Heart right ventricle (tissue), 16 donors: ENCODE measurements around the gene CELF4. TPM values are rescaled to one million over a fixed set of nuclear protein-coding genes. Genes with fewer than 3 reads are reported as not detected.

ENCODE experiments used
- ATAC-seq, 8 donors: fragments of 200-7000 bp; cut with Tn5 transposase; one replicate each; pipeline ENCODE4 v1.9.1; 2020; ENCODE audit warnings: mild to moderate bottlenecking in 8 of 8, moderate library complexity in 8 of 8, moderate number of reproducible peaks in 1 of 8
- DNase-seq, 2 donors: peaks; one replicate each; pipeline ENCODE4 v3.0.0-alpha.2; 2020
- H3K27ac ChIP-seq, 10 donors: fragments of 200-600 bp; sonication (generic) in 2 of 10; one replicate each; pipeline versions ENCODE4 v1.5.0 to v1.8.0; 2020 to 2022; ENCODE audit warnings: mild to moderate bottlenecking in 3 of 10
- H3K27me3 ChIP-seq, 7 donors: fragments of 200-600 bp; one replicate each; pipeline ENCODE4 v1.8.0; 2021 to 2022; ENCODE audit warnings: mild to moderate bottlenecking in 2 of 7
- H3K36me3 ChIP-seq, 9 donors: fragments of 200-600 bp; sonication (generic) in 1 of 9; one replicate each; pipeline versions ENCODE4 v1.5.0 to v1.8.0; 2020 to 2022; ENCODE audit warnings: mild to moderate bottlenecking in 2 of 9
- H3K4me1 ChIP-seq, 9 donors: fragments of 200-600 bp; sonication (generic) in 1 of 9; one replicate each; pipeline versions ENCODE4 v1.5.0 to v1.8.0; 2020 to 2022; ENCODE audit warnings: mild to moderate bottlenecking in 4 of 9
- H3K4me3 ChIP-seq, 10 donors: fragments of 200-600 bp; sonication (generic) in 2 of 10; one replicate each; pipeline versions ENCODE4 v1.5.0 to v1.8.0; 2020 to 2022; ENCODE audit warnings: mild to moderate bottlenecking in 7 of 10, moderate library complexity in 2 of 10
- H3K9me3 ChIP-seq, 11 donors: fragments of 200-600 bp in 10 of 11; sonication (generic) in 2 of 11; one replicate each; pipeline versions ENCODE4 v1.5.0 to v1.8.0; 2013 to 2022; ENCODE audit warnings: mild to moderate bottlenecking in 2 of 11, control low read depth in 1 of 11, moderate library complexity in 1 of 11
- WGBS, 2 donors: extraction: QIAGEN DNeasy Blood & Tissue Kit; methylation state at CpG; one replicate each; pipeline ENCODE4 v1.1.7; 2013; ENCODE audit warnings: inconsistent platforms in 1 of 2; 5-methylcytosine and 5-hydroxymethylcytosine counted together
- intact Hi-C, 10 donors: fragments of 100-400 bp; cut with DNase I; formaldehyde crosslinking; loops; one replicate each; pipeline versions ENCODE4 v1.11.1 to v1.14.2; 2022
- polyA plus RNA-seq, 2 donors: library from polyadenylated mRNA; stranded (reverse); fragments of 200-250 nt; gene quantifications; one replicate each; pipeline ENCODE4 v1.2.3, GENCODE V29; 2013
- total RNA-seq, 10 donors: library from RNA; stranded (reverse); fragmentation: NEBNext Ultra II Directional in 3 of 10; extraction: Animal tissue kit (Norgen Biotek cat#: 25700) in 3 of 10; gene quantifications; one replicate each; pipeline versions ENCODE4 v1.2.1 to v1.2.4, GENCODE V29; 2021 to 2023
- TF ChIP-seq, protein P1 (sequence below), 9 donors: fragments of 200-600 bp; sonication (generic) in 2 of 9; IDR thresholded peaks; one replicate each; pipeline versions ENCODE4 v1.5.0 to v1.8.0; 2021 to 2022; ENCODE audit warnings: antibody characterized with exemption in 9 of 9, mild to moderate bottlenecking in 5 of 9, moderate library complexity in 1 of 9
- donor health status: Arrhythmogenic right ventricular cardiomyopathy.
- donor health status: ischemic (EF 13 %, LVEDD 7.1; RV severe dilation, severe dysfunction).
- donor health status: healthy with polysubstance abuse.
- donor health status: DM: no; HTN: yes; CAD: no.
- donor health status: DM: no; HTN: no; CAD: no.
- donor health status: ischemic (EF 25% LVEDD 6.9; RV normal size, moderate dysfunction).
- donor health status: ischemic (EF 25% LVEDD 5.7; RV mildly dilated, moderate dysfunction).
- donor health status: healthy.
- donor health status: DM: yes; HTN: yes; CAD: no.
- donor health status: Ischemic cardiomyopathy.
- donor health status: ischemic (EF 35%, LVEDD 5.7; RV mildly dilated, moderate dysfunction).
- donor health status: nonischemic (EF 11% LVEDD 7.7; RV severe dilation, severe dysfunction).
- donor health status: DM: yes; HTN: yes; CAD: no.
- donor health status: PGD.
- donor health status: ischemic (EF 29% LVEDD 5.4; RV normal size, mild dysfunction).
- donor health status: nonischemic (EF 23%, LVEDD 6.1; RV moderate dilation, normal function).

Gene CELF4
- total and polyA plus RNA-seq, 12 donors: 0.07 to 1.2 (median 0.31) TPM; not detected in 1

DNA sequence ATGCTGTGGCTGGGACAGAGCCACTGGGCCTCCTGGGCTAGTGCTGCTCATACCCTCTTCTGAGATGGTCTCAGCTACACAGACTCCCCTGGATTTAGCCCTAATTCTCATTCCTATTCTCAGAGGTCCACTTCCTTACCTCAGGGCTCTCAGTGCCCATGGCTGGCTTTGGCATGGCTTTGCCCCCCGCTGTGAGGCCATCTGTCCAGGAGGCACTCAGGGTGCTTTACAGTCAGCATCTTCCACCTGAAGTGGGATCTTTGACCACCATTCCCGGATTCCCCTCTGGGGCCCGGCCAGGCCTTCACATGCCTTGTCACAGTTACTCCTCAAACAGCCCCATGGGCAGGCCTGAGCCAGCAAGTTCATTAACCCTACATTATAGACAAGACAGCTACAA is 161.8 kb downstream of the CELF4 start:
- peak overlapping the region in 4 of 10 donors; percentile 9 to 63 (median 43) for H3K27ac ChIP-seq
- peak in 2 of 8 donors; percentile 6 to 24 for ATAC-seq
- no peaks in the 10 kb centered on the region for H3K9me3 ChIP-seq
- H3K4me1 ChIP-seq: peaks cover 0 to 17% (median 6%) of the 10 kb centered on the region in 9 donors
- DNase-seq: no peak
- H3K4me3 ChIP-seq: no peak overlapping the region
- H3K36me3 ChIP-seq: no peaks in the 10 kb centered on the region
- 90 to 91% methylated on average over 3 of the region's 3 CpGs for WGBS, 2 donors
- no peaks in the 10 kb centered on the region for H3K27me3 ChIP-seq
- TF ChIP-seq, protein P1, sequence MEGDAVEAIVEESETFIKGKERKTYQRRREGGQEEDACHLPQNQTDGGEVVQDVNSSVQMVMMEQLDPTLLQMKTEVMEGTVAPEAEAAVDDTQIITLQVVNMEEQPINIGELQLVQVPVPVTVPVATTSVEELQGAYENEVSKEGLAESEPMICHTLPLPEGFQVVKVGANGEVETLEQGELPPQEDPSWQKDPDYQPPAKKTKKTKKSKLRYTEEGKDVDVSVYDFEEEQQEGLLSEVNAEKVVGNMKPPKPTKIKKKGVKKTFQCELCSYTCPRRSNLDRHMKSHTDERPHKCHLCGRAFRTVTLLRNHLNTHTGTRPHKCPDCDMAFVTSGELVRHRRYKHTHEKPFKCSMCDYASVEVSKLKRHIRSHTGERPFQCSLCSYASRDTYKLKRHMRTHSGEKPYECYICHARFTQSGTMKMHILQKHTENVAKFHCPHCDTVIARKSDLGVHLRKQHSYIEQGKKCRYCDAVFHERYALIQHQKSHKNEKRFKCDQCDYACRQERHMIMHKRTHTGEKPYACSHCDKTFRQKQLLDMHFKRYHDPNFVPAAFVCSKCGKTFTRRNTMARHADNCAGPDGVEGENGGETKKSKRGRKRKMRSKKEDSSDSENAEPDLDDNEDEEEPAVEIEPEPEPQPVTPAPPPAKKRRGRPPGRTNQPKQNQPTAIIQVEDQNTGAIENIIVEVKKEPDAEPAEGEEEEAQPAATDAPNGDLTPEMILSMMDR (IDR thresholded peaks at IDR 0.05): no peak
- intact Hi-C loops: no loop called here

DNA sequence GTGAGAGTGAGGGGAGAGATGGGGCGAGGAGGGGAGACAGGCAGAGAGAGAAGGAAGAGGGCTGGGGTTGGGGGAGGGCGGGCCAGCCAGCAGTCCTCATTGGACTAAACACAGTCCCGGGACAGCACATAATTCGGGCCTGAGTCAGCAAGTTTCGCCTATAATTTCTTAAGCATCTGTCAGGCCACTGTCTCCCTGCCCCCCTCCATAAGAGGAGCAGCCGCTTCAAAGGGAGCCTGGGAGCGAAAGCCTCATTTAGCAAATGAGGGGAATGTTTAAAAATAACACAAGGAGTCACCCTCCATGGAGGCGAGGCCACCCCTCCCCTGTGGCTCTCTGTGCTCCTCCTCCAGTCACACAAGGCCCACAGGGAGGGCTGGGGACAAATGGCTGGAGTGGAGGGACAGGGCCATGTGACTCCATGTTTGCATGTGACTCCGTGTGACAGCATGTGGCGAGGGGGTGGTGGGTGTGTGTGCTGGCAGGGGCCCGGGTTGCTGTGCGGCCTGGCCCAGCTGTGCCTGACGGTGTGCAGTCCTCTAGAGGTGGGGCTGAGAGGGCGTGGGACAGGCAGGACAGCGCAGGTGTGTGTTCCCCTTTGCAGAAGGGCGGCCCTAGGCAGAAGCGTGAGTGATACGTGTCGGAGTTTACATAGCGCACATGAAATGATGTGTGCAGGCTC is 162.4 kb downstream of the CELF4 start:
- peaks cover 0 to 17% (median 6%) of the 10 kb centered on the region in 9 donors for H3K4me1 ChIP-seq
- peak; percentile 43 to 74 for DNase-seq
- TF ChIP-seq, protein P1 (IDR thresholded peaks at IDR 0.05): no peak
- no peaks in the 10 kb centered on the region for H3K36me3 ChIP-seq
- intact Hi-C loops: no loop called here
- H3K9me3 ChIP-seq: no peaks in the 10 kb centered on the region
- peak overlapping the region in 5 of 10 donors; percentile 31 to 63 (median 47) for H3K27ac ChIP-seq
- WGBS, 2 donors: 54 to 55% methylated on average over 20 of the region's 20 CpGs
- H3K27me3 ChIP-seq: no peaks in the 10 kb centered on the region
- ATAC-seq: peak; percentile 87 to 97 (median 93)
- no peak overlapping the region for H3K4me3 ChIP-seq

DNA sequence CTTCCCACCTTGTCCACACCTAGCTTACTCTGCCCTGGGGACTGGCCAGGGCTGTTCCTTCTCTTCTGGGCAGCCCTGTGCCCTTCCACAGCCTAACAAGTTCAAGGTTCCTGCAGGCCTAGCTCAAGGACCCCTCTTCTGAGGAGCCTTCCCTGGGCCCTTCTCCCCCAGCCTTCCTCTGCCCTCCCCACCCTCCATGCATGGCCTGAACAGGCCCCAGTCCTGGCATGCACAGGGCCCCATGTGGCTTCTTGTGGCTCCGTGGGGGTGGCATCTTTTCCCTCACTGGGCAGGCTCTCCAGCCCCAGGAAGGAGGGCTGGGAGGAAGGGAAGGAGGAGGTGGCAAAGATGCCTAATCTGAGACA is 162.9 kb downstream of the CELF4 start:
- DNase-seq: no peak
- Histone ChIP-seq H3K9me3 (no peaks in the 10 kb centered on the region), H3K4me3 (no peak overlapping the region), H3K36me3 (no peaks in the 10 kb centered on the region), H3K27ac (peak overlapping the region in 5 of 10 donors; percentile 31 to 63 (median 47)), H3K27me3 (no peaks in the 10 kb centered on the region), H3K4me1 (peaks cover 0 to 17% (median 6%) of the 10 kb centered on the region in 9 donors)
- intact Hi-C loops: no loop called here
- TF ChIP-seq, protein P1 (IDR thresholded peaks at IDR 0.05): no peak
- ATAC-seq: peak in 6 of 8 donors; percentile 8 to 19 (median 12)
- 11 to 32% methylated on average over 1 of the region's 1 CpG for WGBS, 2 donors

DNA sequence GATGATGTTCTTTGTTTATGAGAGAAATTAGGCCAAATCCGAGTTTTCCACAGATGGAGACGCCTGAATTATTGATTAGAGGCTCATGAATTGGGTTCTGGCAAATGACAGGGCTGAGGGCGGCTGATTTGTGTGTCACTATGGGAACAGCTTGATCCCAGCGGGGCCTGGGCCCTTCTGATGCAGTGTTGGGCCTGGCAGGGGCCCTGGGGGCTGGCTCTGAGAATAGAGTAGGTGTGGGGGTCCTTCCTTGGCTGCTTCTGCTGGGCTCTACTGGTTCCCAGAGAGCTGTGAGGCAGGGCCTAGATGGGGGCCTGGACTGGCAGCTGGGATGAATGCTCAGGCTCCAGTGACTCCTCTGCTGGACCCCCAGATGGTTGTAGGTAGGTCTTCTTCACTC is 164.8 kb downstream of the CELF4 start:
- no peak overlapping the region for H3K4me3 ChIP-seq
- no peak overlapping the region for H3K27ac ChIP-seq
- no peaks in the 10 kb centered on the region for H3K27me3 ChIP-seq
- 89 to 91% methylated on average over 4 of the region's 4 CpGs for WGBS, 2 donors
- TF ChIP-seq, protein P1 (IDR thresholded peaks at IDR 0.05): no peak
- H3K4me1 ChIP-seq: peaks cover 0 to 17% (median 6%) of the 10 kb centered on the region in 9 donors
- intact Hi-C loops: no loop called here
- ATAC-seq (no peak), DNase-seq (no peak)
- no peaks in the 10 kb centered on the region for H3K9me3 ChIP-seq
- H3K36me3 ChIP-seq: no peaks in the 10 kb centered on the region
